Measurements from ENCODE around the gene MRPS27.
"Not testable (repeated sequence)": the region's sequence is repeated elsewhere in the genome, so short reads cannot be mapped to it uniquely, and the experiment has no call there.

The MRPS27 gene

DNA sequence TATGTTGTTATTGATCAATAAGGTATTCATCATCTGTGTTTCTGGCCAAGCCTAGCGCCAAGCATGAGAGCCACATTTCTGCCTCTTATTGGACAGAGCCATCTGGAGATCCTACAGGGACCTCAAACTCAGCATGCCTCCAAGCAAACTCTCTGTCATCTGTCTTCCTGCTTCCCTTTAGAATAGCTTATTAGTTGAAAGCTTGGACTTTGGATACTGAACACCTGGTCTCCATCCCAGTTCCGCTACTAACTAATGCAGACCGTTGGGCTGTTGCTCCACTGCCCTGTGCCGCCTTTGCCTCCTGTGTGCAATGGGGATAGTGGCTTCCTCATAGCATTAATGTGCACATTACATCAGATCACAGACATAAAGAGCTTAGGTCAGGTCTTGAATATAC, 147.3 kb downstream of the MRPS27 start:
- Histone ChIP-seq H3K4me3 (ENCODE audit: low read length) (no peak overlapping the region), H3K4me1 (ENCODE audit: insufficient read depth, low read length) (peaks cover 21% of the 10 kb centered on the region; the same call in 1 of the 2 replicates), H3K27me3 (ENCODE audit: insufficient read depth, low read length) (no peaks in the 10 kb centered on the region), H3K36me3 (ENCODE audit: insufficient read depth, low read depth, low read length) (peaks cover 14% of the 10 kb centered on the region; the same call in 1 of the 2 replicates), H3K27ac (ENCODE audit: low read length) (no peak overlapping the region), H3K9me3 (ENCODE audit: insufficient read depth, low read depth, low read length) (no peaks in the 10 kb centered on the region), H3K9ac (ENCODE audit: low read depth, low read length) (no peak overlapping the region)

DNA sequence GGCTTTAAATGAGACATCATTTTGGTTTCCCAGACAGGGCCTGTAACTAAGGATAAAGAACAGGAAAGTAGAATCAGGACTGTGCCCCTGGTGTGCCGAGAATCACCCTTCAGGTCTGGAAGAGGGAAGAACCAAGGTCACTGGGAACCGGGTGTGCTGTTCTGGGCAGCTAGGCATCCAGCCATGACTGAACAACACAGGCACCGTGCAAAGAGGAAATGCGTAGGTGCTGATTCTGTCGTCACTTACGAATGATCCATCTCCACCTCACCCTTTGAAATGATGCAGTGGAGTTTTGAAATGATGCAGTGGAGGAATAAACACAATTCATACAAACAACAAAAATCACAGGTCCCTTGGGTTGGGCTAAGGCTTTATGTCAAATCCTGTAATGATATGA, 148.4 kb downstream of the MRPS27 start:
- H3K9me3 ChIP-seq (ENCODE audit: insufficient read depth, low read depth, low read length), result no peaks in the 10 kb centered on the region
- no peaks in the 10 kb centered on the region for H3K27me3 ChIP-seq (ENCODE audit: insufficient read depth, low read length)
- no peak overlapping the region for H3K27ac ChIP-seq (ENCODE audit: low read length)
- peaks cover 32% of the 10 kb centered on the region; the same call in 1 of the 2 replicates for H3K4me1 ChIP-seq (ENCODE audit: insufficient read depth, low read length)
- H3K4me3 ChIP-seq (ENCODE audit: low read length), result no peak overlapping the region
- H3K36me3 ChIP-seq (ENCODE audit: insufficient read depth, low read depth, low read length), result peaks cover 14% of the 10 kb centered on the region; the same call in 1 of the 2 replicates
- no peak overlapping the region for H3K9ac ChIP-seq (ENCODE audit: low read depth, low read length)

DNA sequence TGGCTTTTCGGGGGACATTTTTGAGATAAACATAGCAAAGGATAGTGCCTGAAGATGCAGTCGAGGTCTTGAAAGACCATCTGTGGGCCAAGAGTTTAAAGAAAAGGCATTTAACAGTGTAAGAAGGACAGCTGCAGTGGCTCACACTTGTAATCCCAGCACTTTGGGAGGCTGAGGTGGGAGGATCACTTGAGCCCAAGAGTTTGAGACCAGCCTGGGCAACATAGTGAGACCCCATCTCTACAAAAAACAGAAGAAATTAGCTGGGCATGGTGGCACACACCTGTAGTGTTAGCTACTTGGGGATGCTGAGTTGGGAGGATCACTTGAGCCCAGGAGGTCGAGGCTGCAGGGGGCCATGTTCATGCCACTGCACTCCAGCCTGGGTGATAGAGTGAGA, 148.9 kb downstream of the MRPS27 start:
- not testable (repeated sequence) for H3K27ac ChIP-seq (ENCODE audit: low read length); H3K4me3 ChIP-seq (ENCODE audit: low read length); H3K9ac ChIP-seq (ENCODE audit: low read depth, low read length); H3K27me3 ChIP-seq (ENCODE audit: insufficient read depth, low read length); H3K9me3 ChIP-seq (ENCODE audit: insufficient read depth, low read depth, low read length)
- peaks cover 37% of the 10 kb centered on the region for H3K4me1 ChIP-seq (ENCODE audit: insufficient read depth, low read length)
- H3K36me3 ChIP-seq (ENCODE audit: insufficient read depth, low read depth, low read length), result peaks cover 14% of the 10 kb centered on the region; the same call in 1 of the 2 replicates

DNA sequence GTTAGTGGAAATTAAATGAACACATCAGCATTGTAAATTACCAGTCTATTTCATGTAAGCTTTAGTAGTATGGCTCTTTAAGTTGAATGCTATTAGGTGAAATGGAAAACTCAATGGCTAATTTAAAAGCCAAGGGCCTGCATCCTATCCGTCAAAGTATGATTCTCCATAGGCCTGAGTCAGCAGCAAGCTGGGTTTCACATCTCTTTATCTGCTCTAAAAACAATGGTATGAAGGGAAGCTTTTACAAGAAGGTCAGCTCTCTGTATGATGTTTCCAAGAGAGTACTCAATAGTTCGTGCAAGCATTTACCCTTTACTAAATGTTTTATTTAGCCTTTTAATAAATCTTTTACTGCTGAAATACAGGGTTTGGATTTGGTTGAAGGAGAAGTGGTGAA, 149.9 kb downstream of the MRPS27 start:
- Histone ChIP-seq H3K4me3 (ENCODE audit: low read length) (no peak overlapping the region), H3K9ac (ENCODE audit: low read depth, low read length) (no peak overlapping the region), H3K27me3 (ENCODE audit: insufficient read depth, low read length) (no peaks in the 10 kb centered on the region), H3K27ac (ENCODE audit: low read length) (no peak overlapping the region), H3K36me3 (ENCODE audit: insufficient read depth, low read depth, low read length) (peaks cover 10% of the 10 kb centered on the region; the same call in 1 of the 2 replicates), H3K4me1 (ENCODE audit: insufficient read depth, low read length) (peaks cover 48% of the 10 kb centered on the region), H3K9me3 (ENCODE audit: insufficient read depth, low read depth, low read length) (no peaks in the 10 kb centered on the region)

All from iPS-20b (cell line).